ENCODE measurements around the gene FXYD4.

FXYD4 gene

DNA sequence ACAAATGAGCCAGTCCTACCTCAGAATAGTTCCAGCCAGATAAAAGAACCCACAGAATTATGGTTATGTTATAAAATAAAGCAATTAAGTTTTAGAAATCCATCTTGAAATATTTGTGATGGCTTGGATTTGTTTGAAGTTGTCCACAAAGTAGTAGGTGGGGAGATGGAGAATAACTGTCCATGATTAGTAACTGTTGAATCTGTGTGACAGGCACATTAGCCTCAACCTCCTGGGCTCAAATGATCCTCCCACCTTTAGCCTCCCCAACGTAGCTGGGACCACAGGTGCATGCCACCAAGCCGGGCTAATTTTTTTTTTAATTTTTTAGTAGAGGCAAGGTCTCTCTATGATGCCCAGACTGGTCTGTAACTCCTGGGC is 27.5 kb downstream of the FXYD4 start:
- no peak for DNase-seq

DNA sequence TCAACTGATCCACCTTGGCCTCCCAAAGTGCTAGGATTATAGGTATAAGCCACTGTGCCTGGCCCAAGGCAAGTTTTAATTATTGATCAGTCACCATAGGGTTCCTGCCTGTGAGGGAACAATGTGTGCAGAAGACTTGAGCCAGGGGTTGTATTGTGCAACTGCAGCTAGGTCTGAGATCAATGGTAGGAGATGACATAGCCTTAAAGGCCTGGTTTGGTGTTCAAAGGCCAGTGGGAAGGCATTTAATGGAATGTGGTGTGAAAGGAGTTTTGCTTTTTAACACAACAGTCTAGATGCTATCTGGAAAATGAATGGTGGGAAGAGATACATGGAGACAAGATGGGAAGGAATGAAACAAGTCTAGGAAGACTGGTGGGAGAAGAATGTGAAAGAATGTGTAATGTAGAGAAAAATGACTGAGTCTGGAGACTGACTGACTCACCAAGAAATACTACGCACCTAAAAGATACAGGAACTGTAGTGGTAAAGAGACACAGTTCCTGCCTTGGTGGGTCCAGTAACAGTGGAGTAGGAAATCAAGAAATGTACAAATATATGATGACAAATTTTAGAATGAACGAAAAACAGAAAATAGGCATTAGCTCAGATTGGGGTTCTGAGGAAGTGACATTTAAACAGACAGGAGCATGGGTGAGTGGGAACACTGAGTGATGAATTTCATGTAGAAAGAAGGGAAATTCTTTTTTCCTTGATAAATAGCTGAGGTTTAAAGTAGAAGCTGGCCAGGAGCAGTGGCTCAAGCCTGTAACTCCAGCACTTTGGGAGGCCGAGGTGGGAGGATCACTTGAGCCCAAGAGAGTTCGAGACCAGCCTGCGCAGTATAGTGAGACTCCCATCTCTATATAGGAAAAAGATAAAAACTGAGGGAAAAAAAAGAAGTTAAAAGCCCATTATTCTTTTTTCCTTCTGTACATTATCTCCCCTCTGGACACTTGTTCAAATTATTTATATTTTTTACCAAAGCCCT is 28.2 kb downstream of the FXYD4 start:
- peak; percentile 80 for DNase-seq

DNA sequence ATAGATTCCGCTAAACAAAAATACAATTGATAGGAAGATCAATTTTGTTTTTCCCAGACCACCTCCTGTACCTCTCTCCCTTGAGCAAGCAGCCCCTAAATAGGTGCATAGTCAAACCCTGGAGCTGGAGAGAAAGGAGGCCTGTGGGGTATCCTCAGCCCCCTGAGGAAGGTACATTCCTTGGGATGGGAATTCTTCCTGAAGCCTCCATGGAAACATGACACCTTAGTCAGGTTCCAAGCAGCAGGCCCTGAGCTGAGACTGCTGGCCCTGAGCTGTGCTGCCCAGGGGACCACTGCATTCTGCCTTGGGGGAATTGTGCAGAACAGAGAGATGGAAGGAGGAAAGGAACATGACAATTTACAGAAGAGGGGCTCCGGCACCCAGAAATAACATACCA is 30.2 kb downstream of the FXYD4 start:
- peak; percentile 78 for DNase-seq

DNA sequence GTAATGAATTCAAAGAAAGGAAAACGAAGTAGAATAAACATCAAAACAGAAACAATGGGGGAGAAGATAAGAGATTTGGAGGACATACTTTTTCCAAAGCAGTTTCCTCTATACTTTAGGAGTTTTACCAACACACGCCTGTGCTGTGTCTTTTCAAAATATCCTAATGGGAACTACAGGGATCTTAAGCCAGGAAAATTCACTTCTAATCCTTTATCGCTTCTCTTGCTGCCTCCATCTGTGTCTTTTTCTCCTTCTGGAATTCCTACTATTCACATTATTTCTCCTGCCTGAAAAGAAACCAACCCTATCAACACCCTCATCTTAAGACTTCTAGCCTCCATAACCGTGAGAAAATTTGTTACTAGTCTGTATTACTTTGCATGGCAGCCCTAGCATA is 30.7 kb downstream of the FXYD4 start:
- no peak for DNase-seq

DNA sequence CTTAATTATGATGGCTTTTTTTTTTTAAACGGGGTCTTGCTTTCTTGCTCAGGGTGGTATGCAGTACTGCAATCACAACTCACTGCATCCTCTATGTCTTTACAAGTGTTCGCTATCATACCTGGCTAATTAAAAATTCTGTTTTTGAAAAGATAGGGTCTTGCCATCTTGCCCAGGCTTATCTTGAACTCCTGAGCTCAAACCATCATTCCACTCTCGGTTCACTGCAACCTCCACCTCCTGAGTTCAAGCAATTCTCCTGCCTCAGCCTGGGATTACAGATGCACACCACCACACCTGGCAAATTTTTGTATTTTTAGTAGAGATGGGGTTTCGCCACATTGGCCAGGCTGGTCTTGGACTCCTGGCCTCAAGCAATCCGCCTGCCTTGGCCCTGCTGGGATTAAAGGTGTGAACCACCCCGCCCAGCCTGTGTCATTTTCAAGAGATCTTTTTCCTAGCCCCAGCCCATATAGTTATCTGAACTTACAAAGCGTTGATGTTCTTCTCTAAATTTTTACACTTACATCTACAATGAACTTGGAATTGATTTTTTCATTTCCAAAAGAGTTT is 31.5 kb downstream of the FXYD4 start:
- DNase-seq, result no peak

DNA sequence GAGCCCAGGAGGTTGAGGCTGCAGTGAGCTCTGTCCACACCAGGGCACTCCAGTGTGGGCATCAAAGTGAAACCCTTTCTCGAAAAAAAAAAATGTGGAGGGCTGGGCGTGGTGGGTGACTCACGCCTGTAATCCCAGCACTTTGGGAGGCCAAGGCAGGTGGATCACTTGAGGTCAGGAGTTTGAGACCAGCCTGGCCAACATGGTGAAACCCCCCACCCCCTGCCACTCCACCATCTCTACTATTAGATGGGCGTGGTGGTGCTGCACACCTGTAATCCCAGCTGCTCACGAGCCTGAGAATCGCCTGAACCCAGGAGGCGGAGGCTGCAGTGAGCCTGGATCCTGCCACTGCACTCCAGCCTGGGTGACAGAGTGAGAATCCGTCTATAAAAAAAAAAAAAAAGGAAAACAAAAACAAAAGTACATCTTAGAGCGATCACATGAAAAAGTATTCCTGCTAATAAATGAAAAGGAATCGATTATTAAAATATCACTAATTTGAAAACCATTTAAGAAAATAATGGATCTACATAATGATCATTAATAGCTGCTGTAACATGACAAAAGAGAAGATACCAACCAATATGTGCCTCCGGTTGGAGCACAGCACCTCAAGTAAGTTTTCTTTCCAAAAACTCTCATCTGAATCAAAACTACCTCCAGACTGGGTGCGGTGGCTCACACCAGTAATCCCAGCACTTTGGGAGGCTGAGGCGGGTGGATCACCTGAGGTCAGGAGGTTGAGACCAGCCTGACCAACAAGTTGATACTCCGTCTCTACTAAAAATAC is 32.7 kb downstream of the FXYD4 start:
- no peak for DNase-seq

DNA sequence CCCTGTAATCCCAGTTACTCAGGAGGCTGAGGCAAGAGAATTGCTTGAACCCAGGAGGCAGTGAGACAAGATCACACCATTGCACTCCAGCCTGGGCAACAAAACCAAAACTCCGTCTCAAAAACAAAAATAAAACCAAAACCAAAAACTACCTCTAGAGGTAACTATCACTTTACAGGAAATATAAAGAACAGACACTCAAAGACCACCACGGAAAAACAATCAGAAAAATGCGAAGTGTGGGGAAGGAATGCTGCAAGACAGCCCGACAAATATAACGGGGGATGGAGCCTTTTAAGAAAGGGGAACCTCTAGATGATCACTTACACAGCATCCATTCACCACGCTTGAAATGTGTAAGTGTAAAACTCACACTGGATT is 33.3 kb downstream of the FXYD4 start:
- no peak for DNase-seq

DNA sequence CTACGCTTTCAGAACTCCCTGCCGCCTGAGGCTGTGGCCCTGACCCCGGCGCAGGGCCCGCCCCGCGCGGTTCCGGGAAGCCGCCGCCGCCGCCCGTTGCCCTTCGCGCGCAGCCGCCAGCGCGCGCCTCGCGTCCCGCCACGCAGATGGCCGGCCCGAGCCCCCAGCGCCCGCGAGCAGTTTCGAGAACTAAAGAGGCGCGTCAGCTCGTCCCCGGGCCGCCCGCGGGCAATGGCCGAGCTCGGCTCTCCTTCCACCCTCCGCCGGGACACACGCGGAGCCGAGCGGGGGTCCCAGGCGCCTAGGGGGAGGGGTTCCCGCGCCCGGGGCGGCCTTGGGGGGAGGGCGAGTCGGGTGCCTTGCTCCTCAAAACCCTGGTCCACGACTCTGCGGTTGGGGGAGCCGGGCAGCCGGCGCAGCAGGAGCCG is 35.7 kb downstream of the FXYD4 start:
- peak; percentile 66 for DNase-seq

DNA sequence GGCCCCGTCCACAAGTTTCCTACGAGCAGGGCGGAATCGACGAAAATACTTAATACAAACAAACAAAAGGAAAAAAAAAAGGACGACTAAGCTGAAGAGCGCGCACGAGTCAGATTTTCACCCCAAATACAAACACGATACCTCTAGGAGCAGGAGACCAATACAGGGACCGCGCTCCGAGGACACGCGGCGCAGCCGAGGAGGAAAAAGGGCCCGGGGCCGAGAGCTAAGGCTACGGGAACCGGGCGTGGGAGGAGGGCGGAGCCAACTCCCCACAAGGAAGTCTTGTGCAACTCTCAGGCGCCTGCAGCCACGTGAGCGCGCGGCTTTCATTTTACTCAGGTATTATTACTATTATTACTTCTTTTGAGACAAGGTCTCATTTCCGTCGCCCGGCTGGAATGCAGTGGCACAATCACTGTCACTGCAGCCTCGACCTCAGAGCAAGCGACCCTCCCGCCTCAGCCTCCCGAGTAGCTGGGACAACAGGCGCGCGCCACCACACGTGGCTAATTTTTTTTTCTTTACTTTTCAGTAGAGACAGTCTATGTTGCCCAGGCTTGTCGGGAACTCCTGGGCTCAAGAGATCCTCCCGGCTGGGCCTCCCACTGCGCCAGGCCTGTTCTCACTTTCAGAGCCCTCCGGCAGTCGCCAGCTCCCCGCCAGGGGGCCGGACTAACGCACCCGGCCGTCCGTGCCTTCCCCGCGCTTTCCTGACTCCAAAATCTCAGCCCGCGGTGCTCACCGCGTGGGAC is 36.3 kb downstream of the FXYD4 start:
- DNase-seq, result peak; percentile 89

DNA sequence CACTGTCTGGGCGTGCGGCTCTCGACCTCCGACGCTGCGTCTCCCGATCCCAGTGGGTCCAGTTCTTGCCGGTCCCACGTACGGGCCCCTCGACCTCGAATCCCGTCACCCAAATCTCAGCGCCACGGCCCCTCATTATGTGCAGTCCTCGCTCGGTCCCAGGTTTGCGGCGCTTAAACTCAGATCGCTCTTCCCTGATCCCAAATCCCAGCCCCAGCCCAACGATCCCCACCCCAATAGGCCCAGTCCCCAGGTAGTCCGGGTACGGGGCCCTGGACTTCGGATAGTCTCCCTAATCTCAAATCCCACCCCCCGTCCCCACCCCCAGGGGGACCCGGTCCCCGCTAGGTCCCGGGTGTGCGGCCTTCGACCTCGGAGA is 36.9 kb downstream of the FXYD4 start:
- DNase-seq, result no peak

DNA sequence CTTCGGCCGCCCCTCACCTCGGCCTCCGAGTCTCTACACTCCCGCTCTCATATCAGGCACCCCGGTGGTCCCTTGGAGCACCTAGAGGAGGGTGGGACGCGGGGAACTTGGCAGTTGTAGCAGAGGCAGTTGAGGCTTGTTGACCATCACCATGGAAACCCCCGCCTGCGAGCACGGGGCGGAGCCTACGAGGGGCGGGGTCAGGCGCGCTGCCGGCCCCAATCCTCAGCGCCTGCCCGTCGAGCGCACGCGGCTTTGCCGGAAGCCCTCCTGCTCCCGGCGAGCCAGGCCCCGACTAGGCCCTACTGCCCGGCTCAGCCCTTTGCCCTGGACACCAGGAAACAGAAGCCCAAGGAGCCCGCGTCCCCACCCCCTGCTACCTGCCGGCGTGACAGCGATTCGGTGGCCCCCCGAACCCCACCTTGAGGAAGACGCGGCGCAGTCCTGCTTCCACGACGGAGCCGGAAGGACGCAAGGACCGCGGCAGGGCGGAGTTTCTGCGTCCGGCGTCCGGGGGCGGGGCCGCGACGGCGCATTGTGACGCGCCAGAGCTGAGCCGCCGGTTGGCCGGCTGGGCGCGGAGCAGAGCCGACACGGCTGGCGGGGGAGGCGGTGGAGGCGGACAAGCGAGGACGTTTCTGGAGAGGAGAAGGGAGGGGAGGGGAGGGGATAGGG is 37.4 kb downstream of the FXYD4 start, which contains the start of gene HNRNPF:
TSS of gene HNRNPF (minus strand) at position 477 of the 675 bp plus-strand sequence. CDS start 21,302 bp downstream, outside the sequence.
- peak; percentile 98 for DNase-seq

DNA sequence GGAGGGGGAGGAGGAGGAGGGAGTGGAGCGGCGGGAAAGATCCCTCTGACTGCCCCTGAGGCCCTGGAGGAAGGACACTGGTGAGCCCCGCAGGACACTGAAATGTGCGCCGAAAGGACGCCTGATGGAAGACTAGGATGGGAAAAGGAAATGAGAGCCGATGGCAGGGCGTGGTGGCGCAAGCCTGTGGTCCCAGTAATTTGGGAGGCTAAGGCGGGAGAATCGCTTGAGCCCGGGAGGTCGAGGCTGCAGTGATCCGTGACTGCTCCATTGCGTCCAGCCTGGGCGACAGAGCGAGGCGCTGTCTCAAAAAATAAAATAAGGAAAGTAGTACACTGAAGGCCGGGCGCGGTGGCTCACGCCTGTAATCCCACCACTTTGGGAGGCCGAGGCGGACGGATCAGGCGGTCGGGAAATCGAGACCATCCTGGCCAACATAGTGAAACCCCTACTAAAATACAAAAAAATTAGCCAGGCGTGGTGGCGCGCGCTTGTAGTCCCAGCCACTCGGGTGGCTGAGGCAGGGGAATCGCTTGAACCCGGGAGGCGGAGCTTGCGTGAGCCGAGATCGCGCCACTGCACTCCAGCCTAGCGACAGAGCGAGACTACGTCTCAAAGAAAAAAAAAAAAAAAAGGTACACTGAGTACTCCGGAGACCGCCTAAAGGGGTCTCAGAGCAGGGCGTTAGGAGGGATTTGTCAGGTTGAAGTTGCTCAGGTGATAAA is 38.1 kb downstream of the FXYD4 start:
- peak; percentile 63 for DNase-seq

DNA sequence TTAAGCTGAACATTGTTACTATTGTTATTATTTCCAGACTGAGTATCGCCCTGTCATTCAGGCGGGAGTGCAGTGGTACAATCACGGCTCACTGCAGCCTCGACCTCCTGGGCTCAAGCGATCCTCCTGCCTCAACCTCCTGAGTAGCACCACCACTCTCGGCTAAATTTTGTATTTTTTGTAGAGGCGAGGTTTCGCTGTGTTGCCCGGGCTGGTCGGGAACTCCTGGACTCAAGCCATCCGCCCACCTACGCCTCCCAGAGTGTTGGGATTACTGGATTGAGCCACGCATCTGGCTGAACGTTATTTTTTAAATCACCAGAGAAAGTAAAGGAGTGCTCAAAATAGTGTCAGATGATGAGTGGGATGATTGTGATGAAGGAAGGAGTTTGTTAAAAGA is 38.9 kb downstream of the FXYD4 start:
- no peak for DNase-seq

DNA sequence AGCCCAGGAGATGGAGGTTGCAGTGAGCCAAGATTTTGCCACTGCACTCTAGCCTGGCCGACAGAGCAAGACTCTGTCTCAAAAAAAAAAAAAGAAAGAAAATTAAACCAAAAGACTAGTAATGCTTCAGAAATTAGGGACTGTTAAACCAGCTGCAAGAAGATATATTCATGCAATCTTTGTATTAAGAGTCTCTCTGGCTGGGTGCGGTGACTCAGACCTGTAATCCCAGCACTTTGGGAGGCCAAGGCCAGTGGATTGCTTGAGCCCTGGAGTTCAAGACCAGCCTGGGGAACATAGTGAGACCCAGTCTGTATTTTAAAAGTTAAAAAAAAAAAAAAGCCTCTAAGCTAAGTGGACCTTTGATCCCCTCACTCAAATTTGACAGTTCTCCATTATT is 40.1 kb downstream of the FXYD4 start:
- no peak for DNase-seq

DNA sequence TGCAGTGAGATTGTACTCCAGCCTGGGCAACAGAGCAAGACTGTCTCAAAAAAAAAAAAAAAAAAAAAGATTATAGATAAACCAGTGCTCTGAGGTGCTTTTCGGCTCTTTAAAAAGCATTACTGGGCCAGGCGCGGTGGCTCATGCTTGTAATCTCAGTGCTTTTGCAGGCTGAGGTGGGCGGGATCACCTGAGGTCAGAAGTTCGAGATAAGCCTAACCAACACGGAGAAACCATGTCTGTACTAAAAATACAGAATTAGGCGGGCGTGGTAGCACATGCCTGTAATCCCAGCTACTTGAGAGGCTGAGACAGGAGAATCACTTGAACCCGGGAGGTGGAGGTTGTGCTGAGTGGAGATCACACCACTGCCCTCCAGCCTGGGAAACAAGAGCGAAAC is 44.1 kb downstream of the FXYD4 start:
- no peak for DNase-seq

DNA sequence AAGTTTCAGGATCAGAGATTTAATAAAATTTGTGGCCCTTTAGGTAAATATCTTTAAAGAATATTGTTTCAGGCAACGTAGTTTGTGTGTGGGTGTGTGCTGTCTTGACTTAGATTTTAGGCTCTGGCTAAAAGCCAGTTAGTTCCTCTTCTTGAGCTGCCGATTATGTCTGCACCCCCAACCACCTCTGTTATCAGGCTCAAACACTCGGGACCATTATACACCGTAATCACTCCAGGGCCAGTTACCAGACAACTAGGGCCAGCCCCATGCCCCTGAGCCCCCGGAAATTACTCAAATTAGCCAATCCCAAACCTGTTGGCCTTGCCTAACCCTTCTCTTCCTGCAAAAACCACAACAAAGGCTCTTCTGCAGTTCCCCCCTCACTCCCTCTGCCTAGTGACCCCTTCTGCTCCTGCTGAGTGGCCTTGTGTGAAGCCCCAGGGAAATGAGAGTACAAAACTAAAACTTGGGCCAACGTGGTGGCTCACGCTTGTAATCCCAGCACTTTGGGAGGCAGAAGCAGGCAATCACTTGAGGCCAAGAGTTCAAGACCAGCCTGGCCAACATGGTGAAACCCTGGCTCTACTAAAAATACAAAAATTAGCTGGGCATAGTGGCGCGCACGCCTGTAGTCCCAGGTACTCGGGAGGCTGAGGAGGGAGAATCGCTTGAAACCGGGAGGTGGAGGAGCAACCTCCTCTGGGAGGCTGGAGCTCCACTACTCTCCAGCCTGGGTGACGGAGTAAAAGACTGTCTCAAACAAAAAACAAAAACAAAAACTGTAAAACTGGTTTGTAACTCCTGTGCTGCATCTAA is 46.7 kb downstream of the FXYD4 start:
- peak; percentile 63 for DNase-seq

DNA sequence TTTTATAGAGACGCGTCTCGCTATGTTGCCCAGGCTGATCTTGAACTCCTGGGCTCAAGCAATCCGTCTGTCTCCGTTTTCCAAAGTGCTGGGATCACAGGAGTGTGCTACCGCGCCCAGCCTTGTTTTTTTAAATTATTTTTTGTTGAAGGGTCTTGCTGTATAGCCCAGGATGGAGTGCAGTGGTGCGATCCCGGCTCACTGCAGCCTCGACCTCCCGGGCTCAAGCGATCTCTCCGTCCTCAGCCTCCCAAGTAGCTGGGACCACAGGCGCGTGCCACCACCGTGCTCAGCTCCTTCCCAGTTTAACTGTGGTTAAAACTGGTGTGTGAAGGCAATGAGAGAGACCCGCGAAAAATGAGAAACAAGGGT is 48.5 kb downstream of the FXYD4 start:
- DNase-seq, result no peak

DNA sequence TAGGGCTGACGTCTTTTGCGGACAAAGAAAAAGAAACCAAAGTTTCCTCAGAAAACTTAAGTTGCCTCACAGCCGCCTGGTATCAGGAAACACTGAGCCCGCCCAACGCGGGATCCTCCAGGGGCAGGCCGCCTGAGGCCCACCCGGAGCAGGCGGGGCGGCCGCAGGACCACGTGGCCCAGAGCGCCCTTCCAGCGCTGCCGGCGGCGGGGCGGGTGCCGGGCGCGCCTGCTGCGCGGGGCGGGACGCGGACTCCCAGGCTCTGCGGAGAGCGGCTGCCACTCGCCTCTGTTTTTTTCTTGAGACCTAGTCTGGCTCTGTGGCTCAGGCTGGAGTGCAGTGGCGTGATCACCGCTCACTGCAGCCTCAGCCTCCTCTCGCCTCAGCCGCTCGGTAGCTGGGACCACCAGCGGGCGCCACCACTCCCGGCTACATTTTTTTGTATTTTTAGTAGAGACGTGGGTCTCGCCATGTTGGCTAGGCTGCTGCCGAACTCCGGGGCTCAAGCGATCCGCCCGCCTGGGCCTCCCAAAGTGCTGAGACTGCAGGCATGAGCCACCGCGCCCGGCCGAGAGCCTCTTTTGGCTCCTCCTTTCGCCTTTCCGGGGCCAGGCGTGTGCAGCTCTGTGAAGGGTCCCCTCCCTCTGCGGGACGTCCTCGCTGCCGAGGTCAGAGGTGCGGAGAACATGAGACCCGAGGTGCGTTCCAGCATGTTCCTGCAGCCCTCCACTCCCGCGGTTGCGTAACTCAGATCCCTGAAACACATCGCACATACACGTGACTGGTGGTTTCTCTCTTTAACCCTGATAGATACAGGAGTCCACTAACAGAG is 49.1 kb downstream of the FXYD4 start:
- DNase-seq, result peak; percentile 93

DNA sequence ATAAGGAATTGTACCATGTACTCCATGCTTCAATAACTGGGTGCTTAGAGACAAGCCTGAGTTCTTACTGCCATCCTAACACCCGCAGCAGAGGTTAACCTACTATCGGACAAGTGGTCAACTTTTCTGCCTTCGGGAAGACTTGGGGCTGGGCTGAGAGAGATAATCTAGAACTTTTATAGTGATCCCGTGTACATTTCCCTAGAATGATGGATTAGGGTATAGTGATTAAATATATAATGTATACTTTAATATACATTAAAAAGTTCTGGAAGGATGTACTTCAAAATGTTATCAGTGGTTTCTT is 49.7 kb downstream of the FXYD4 start:
- no peak for DNase-seq

DNA sequence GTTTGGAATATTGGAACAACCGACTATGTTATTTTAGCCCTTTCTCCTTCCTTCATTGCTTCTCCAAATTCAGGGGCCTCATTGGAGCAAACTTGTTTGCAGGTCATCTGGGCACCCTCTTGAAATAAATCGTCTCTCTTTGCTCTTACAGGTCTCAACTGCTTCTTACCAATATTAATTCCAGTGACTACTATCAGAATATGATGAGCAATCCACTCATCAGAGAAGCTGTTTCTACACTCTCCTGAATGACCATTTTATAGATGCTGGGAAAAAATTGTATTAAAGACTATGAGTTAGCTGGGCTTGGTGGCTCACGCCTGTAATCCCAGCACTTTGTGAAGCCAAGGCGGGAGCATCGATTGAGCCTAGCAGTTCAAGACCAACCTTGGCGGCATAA is 50.1 kb downstream of the FXYD4 start:
- DNase-seq, result no peak

Measured in islet precursor cell (in vitro differentiated cells).